DOHH2 (cell line): ENCODE results near the gene WDR19.

Experiments
- H3F3A ChIP-seq: fragments of 200-600 bp; sonication (generic), shearing (Covaris generic); 2 replicates; pipeline ENCODE4 v1.6.0; 2016; ENCODE audit warnings: antibody characterized with exemption, mild to moderate bottlenecking; ENCODE audit not compliant: control insufficient read depth, insufficient read depth
- H3K27ac ChIP-seq: fragments of 200-600 bp; sonication (generic); 2 replicates; pipeline ENCODE4 v1.5.1; 2014; ENCODE audit warnings: low read depth, mild to moderate bottlenecking, low read length, moderate library complexity
- H3K27me3 ChIP-seq: fragments of 200-600 bp; sonication (generic); 2 replicates; pipeline ENCODE4 v1.6.1; 2014; ENCODE audit warnings: mild to moderate bottlenecking, low read length, mixed read lengths; ENCODE audit not compliant: control insufficient read depth
- H3K36me3 ChIP-seq: fragments of 200-600 bp; sonication (generic); 2 replicates; pipeline ENCODE4 v1.6.1; 2014; ENCODE audit warnings: mild to moderate bottlenecking, low read length, moderate library complexity, mixed read lengths; ENCODE audit not compliant: control insufficient read depth
- H3K4me1 ChIP-seq: fragments of 200-600 bp; sonication (generic); 2 replicates; pipeline ENCODE4 v1.6.1; 2014; ENCODE audit warnings: mild to moderate bottlenecking, low read length, mixed read lengths; ENCODE audit not compliant: control insufficient read depth
- H3K4me2 ChIP-seq: fragments of 200-600 bp; sonication (generic); 2 replicates; pipeline ENCODE4 v1.6.0; 2014; ENCODE audit warnings: mild to moderate bottlenecking, low read length, moderate library complexity
- H3K4me3 ChIP-seq: fragments of 200-600 bp; sonication (generic); 2 replicates; pipeline ENCODE4 v1.5.1; 2014; ENCODE audit warnings: mild to moderate bottlenecking, low read length, mixed read lengths
- H3K79me2 ChIP-seq: fragments of 200-600 bp; sonication (generic); 2 replicates; pipeline ENCODE4 v1.6.1; 2014; ENCODE audit warnings: mild to moderate bottlenecking, low read length, mixed read lengths; ENCODE audit not compliant: control insufficient read depth
- H3K9me2 ChIP-seq: fragments of 200-600 bp; sonication (generic); replicated peaks from 2 replicates; pipeline ENCODE4 v1.6.1; 2014; ENCODE audit warnings: mild to moderate bottlenecking, low read length, mixed read lengths; ENCODE audit not compliant: control insufficient read depth
- H3K9me3 ChIP-seq: fragments of 200-600 bp; sonication (generic); 2 replicates; pipeline ENCODE4 v1.6.1; 2014; ENCODE audit warnings: antibody characterized with exemption, low read length, mixed read lengths; ENCODE audit not compliant: control insufficient read depth, insufficient read depth
- H4K20me1 ChIP-seq: fragments of 200-600 bp; sonication (generic); 2 replicates; pipeline ENCODE4 v1.6.0; 2014; ENCODE audit warnings: low read depth, mild to moderate bottlenecking, antibody characterized with exemption, low read length, moderate library complexity; ENCODE audit not compliant: control insufficient read depth, insufficient read depth
- EZH2phosphoT487 ChIP-seq: fragments of 200-600 bp; sonication (generic); IDR thresholded peaks from 2 replicates; pipeline ENCODE4 v1.6.1; 2017; ENCODE audit warnings: borderline replicate concordance, mild to moderate bottlenecking, antibody characterized with exemption, low read length, moderate library complexity, mixed read lengths
- TF ChIP-seq, protein P1 (sequence below): fragments of 200-600 bp; sonication (generic); IDR thresholded peaks from one replicate; pipeline ENCODE4 v1.5.1; 2014; ENCODE audit warnings: antibody characterized with exemption, mild to moderate bottlenecking, low read depth, low read length; ENCODE audit not compliant: poor library complexity, severe bottlenecking

WDR19 gene

DNA sequence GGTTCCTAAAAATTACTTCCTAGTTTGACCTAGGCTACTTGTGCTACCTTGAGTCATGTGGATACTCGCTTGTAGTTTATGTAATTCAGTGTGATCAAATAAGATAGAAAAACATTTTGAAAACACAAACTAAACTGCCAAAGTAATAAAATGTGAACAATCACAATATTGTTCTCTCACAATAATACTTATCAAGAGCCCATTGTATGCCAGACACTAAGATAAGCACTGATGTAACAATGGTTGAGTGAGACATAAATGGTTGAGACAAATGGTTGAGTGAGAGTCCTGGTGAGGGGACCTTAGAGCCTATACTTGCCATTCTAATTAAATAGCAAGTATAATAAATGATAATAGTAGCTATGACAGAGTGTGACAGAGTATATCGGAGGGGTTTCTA, 142.1 kb downstream of the WDR19 start:
- no peak overlapping the region for H3K4me3 ChIP-seq
- no peak overlapping the region for H3K27ac ChIP-seq
- no peak overlapping the region for H3K4me2 ChIP-seq
- H4K20me1 ChIP-seq: no peaks in the 10 kb centered on the region; the same call in 1 of the 2 replicates
- TF ChIP-seq, protein P1, sequence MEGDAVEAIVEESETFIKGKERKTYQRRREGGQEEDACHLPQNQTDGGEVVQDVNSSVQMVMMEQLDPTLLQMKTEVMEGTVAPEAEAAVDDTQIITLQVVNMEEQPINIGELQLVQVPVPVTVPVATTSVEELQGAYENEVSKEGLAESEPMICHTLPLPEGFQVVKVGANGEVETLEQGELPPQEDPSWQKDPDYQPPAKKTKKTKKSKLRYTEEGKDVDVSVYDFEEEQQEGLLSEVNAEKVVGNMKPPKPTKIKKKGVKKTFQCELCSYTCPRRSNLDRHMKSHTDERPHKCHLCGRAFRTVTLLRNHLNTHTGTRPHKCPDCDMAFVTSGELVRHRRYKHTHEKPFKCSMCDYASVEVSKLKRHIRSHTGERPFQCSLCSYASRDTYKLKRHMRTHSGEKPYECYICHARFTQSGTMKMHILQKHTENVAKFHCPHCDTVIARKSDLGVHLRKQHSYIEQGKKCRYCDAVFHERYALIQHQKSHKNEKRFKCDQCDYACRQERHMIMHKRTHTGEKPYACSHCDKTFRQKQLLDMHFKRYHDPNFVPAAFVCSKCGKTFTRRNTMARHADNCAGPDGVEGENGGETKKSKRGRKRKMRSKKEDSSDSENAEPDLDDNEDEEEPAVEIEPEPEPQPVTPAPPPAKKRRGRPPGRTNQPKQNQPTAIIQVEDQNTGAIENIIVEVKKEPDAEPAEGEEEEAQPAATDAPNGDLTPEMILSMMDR: no peak
- TF ChIP-seq EZH2phosphoT487: no peak
- H3K27me3 ChIP-seq: no peaks in the 10 kb centered on the region
- H3F3A ChIP-seq: peaks cover 3% of the 10 kb centered on the region
- peaks cover 71% of the 10 kb centered on the region for H3K79me2 ChIP-seq
- H3K36me3 ChIP-seq: peaks cover 94% of the 10 kb centered on the region
- H3K9me2 ChIP-seq: no peaks in the 10 kb centered on the region
- H3K4me1 ChIP-seq: 0 out of 2 replicates have a peak, but pooled peaks cover 3% of the 10 kb centered on the region
- no peaks in the 10 kb centered on the region for H3K9me3 ChIP-seq

GRCh38 chr4:39324897-39325613, 142.7 kb downstream of the WDR19 start:
- Histone ChIP-seq H3K79me2 (peaks cover 73% of the 10 kb centered on the region), H3K4me1 (0 out of 2 replicates have a peak, but pooled peaks cover 3% of the 10 kb centered on the region), H3K4me3 (no peak overlapping the region), H3K9me2 (no peaks in the 10 kb centered on the region), H3K4me2 (no peak overlapping the region), H3F3A (no peaks in the 10 kb centered on the region; the same call in 1 of the 2 replicates), H4K20me1 (no peaks in the 10 kb centered on the region; the same call in 1 of the 2 replicates), H3K27me3 (no peaks in the 10 kb centered on the region), H3K9me3 (no peaks in the 10 kb centered on the region), H3K27ac (no peak overlapping the region), H3K36me3 (peaks cover 88% of the 10 kb centered on the region)
- TF ChIP-seq, protein P1: no peak
- no peak for TF ChIP-seq EZH2phosphoT487

GRCh38 chr4:39326468-39326977, 144.2 kb downstream of the WDR19 start:
- Histone ChIP-seq H4K20me1 (no peaks in the 10 kb centered on the region; the same call in 1 of the 2 replicates), H3K79me2 (peaks cover 81% of the 10 kb centered on the region), H3K36me3 (peaks cover 73% of the 10 kb centered on the region), H3K4me2 (no peak overlapping the region), H3K27me3 (no peaks in the 10 kb centered on the region), H3F3A (no peaks in the 10 kb centered on the region; the same call in 1 of the 2 replicates), H3K27ac (no peak overlapping the region), H3K9me2 (no peaks in the 10 kb centered on the region), H3K9me3 (no peaks in the 10 kb centered on the region), H3K4me3 (no peak overlapping the region), H3K4me1 (0 out of 2 replicates have a peak, but pooled peaks cover 6% of the 10 kb centered on the region)
- TF ChIP-seq, protein P1: no peak
- TF ChIP-seq EZH2phosphoT487: no peak
